Lower leg skin (tissue), 4 donors: ENCODE measurements around the gene CFB. TPM values are rescaled to one million over a fixed set of nuclear protein-coding genes. Genes with fewer than 3 reads are reported as not detected.
A peak's percentile ranks its signal among the peaks of the same experiment; 100 is the strongest.

Source experiments
- DNase-seq, 2 donors: peaks; one replicate each; pipeline ENCODE4 v3.0.0-alpha.2; 2019; ENCODE audit warnings: low spot score in 2 of 2
- H3K4me3 ChIP-seq: fragments of 200-600 bp; sonication (generic); 2 replicates; pipeline ENCODE4 v1.5.1; 2017; ENCODE audit warnings: mild to moderate bottlenecking, low read depth; ENCODE audit not compliant: poor library complexity, severe bottlenecking
- POLR2A ChIP-seq, 2 donors: fragments of 450-650 bp; IDR thresholded peaks; one replicate each; pipeline ENCODE4 v1.6.1; 2016 to 2017; ENCODE audit warnings: antibody characterized with exemption in 2 of 2, mild to moderate bottlenecking in 1 of 2, moderate library complexity in 1 of 2
- WGBS, 2 donors: methylation state at CpG; one replicate each; pipeline ENCODE4 v1.1.5; 2018; 5-methylcytosine and 5-hydroxymethylcytosine counted together
- intact Hi-C: fragments of 100-400 bp; cut with DNase I; formaldehyde crosslinking; loops from one replicate; pipeline ENCODE4 v1.15.0; 2023; ENCODE audit warnings: low total_unique reads
- total RNA-seq, 4 donors: library from RNA; depleted of rRNA; stranded (reverse); fragments of >200 nt; gene quantifications; one replicate each; pipeline ENCODE4 v1.1.0, GENCODE V29; 2016
- TF ChIP-seq, protein P1 (sequence below), 3 donors: fragments of 450-650 bp; IDR thresholded peaks; one replicate each; pipeline ENCODE4 v1.5.1; 2016; ENCODE audit warnings: antibody characterized with exemption in 3 of 3, mild to moderate bottlenecking in 3 of 3, moderate library complexity in 2 of 3

Gene CFB
- total RNA-seq = 10 to 100 TPM in 1 of 4 donors, 1 to 10 TPM in 3; 1.4 to 13.1 (median 4.5) TPM

DNA sequence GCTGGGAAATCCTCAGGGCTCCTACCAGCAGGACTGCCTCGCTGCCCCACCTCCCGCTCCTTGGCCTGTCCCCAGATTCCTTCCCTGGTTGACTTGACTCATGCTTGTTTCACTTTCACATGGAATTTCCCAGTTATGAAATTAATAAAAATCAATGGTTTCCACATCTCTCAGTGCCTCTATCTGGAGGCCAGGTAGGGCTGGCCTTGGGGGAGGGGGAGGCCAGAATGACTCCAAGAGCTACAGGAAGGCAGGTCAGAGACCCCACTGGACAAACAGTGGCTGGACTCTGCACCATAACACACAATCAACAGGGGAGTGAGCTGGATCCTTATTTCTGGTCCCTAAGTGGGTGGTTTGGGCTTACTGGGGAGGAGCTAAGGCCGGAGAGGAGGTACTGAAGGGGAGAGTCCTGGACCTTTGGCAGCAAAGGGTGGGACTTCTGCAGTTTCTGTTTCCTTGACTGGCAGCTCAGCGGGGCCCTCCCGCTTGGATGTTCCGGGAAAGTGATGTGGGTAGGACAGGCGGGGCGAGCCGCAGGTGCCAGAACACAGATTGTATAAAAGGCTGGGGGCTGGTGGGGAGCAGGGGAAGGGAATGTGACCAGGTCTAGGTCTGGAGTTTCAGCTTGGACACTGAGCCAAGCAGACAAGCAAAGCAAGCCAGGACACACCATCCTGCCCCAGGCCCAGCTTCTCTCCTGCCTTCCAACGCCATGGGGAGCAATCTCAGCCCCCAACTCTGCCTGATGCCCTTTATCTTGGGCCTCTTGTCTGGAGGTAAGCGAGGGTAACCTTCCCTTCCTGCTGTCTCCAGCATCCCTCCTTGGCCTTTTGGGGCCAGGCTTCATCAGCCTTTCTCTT lies at the start of gene CFB:
CFB (plus strand) TSS at position 589 of the 863 bp plus-strand sequence; CDS start at position 716, 127 bp downstream.
- intact Hi-C loops = no loop called here

DNA sequence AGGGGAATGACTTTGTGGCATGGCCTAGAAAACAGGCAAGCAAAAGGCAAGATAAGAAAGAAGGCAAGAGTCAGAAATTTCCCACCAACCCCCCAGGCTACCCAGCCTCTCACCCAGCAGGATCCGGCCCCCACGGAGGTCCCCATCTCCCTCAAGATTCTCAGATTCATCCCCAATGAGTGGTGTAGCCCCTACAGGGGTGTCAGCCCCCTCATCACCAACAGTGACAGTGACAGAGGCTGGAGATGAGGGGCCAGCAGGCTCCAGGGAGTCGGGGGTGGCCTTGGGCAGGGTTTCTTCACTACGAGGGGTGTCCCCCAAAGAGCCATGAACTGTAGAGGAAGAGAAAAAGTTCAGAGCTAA lies 49.4 kb upstream of the CFB start:
- no peak for TF ChIP-seq POLR2A (IDR thresholded peaks at IDR 0.05)
- TF ChIP-seq, protein P1, sequence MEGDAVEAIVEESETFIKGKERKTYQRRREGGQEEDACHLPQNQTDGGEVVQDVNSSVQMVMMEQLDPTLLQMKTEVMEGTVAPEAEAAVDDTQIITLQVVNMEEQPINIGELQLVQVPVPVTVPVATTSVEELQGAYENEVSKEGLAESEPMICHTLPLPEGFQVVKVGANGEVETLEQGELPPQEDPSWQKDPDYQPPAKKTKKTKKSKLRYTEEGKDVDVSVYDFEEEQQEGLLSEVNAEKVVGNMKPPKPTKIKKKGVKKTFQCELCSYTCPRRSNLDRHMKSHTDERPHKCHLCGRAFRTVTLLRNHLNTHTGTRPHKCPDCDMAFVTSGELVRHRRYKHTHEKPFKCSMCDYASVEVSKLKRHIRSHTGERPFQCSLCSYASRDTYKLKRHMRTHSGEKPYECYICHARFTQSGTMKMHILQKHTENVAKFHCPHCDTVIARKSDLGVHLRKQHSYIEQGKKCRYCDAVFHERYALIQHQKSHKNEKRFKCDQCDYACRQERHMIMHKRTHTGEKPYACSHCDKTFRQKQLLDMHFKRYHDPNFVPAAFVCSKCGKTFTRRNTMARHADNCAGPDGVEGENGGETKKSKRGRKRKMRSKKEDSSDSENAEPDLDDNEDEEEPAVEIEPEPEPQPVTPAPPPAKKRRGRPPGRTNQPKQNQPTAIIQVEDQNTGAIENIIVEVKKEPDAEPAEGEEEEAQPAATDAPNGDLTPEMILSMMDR (IDR thresholded peaks at IDR 0.05) = no peak
- 30 to 76% methylated on average over 3 to 4 of the region's 4 CpGs for WGBS, 2 donors
- H3K4me3 ChIP-seq = peak overlapping the region; percentile 88
- DNase-seq = no peak
- intact Hi-C loops = no loop called here

More for the DNA sequence above, at the start of gene CFB:
- 19 to 28% methylated on average over 11 of the region's 11 CpGs for WGBS, 2 donors
- no peak for TF ChIP-seq POLR2A (IDR thresholded peaks at IDR 0.05)
- TF ChIP-seq, protein P1 (IDR thresholded peaks at IDR 0.05) = no peak
- H3K4me3 ChIP-seq = no peak within 1 kb of the TSS
- peak; percentile 81 to 95 for DNase-seq

DNA sequence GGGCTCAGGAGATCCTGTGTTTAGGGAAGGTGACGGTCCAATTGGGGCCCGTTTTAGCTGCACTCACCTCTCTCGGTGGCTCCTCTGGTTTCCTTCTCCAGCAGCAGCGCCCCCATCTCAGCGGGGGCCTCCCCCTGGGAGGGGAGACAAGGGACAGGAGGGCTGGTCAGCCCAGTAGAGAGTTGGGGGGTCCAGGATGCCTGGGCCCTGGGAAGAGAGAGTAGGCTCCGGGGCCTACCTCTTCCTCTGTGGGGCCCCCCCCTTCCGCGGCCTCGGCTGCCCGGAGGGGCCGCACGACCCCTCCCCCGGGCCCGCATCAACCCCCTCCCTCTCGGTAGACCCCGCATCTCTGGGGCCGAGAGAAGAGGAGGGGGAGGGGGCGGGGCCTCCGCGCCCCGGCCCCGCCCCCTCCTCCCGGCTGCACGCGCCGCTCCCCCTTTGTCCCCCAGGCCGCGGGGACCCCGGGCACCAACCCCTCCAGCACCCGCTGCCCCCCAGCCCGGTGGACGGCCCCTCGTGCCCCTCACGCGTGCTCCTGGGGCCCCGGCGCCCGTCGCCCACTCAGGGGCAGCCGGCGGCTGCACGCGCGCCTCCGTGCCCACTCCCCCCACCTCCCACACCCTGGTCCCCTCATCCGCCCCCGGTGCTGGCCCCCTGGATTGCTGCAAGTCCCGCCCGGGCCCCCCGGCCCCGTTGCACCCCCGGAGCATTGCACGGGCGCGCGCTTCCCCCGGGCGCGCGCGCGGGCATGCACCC lies 48.9 kb upstream of the CFB start:
- TF ChIP-seq POLR2A (IDR thresholded peaks at IDR 0.05) = no peak
- TF ChIP-seq, protein P1 (IDR thresholded peaks at IDR 0.05) = no peak
- WGBS, 2 donors = 1 to 3% methylated on average over 21 to 41 of the region's 62 CpGs
- H3K4me3 ChIP-seq = peak overlapping the region; percentile 88
- intact Hi-C loops = no loop called here
- DNase-seq = no peak

DNA sequence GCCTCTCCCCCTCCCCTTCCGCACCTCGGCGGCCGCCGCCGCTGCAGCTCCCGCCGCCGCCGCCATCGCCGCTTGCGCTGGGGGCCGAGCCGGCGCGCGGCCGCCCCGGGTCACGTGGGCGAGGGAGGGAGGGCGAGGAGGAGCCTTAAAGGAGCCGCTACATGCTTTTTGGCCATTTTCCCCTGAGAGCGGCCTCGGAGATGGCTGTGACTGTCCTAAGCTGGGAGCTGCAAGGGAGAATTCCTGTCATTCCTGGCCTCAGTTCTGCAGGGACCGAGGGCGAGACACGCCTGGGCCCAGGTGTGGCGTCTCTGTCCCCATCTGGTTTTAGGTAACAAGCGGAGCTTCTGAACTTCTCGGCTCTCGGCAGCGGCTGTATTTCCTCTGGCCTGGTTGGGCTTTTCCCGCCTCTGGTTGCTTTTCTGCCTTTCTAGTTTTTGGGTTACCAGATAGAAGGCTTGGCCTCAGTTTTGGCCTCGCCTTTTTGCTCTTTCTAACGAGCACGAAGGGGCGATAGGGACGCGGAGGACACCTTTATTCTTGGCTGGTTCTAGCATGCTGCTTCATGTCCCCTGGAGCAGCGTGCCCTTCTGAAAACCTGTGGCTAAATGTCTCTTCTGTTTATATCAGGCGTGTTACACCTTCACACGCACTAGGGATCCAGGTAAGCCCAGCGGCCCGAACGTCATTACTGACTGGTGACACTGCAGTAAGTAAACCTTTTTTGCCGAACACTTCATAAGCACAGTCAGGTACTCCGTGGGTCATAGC lies 48.1 kb upstream of the CFB start, which contains the start of gene EHMT2:
EHMT2 (minus strand) TSS at position 87 of the 771 bp plus-strand sequence; CDS start at position 66, 21 bp downstream.
- DNase-seq = peak; percentile 76 to 96

DNA sequence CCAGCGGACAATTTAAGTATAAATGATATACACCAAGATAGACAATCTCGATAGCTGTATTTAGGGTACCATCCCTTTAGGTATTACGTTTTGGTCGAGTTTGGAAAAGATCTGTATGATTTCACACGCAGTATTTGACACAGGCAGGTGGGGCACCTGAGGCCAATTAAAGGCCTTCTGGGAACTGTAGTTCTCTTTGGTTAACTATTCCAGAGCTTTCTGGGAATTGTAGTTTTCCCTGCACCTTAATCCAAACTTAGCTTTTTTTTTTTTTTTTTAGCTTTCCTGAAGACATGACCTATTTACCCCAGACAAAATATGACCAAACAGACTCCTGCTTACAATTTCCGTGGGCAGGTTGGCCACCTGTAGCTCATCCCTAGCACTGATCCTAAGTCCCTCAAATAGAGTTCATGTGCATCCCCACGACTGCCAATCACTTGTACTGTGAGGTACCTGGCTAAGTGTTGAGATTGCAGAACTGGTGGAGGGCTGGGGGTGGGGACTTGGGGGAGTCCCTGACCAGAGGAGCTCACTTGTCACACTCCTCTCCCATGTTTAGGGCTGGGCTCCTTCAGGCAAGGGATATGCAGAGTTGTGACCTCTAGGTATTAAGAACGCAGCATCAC lies 47.4 kb upstream of the CFB start:
- no peak for DNase-seq
- TF ChIP-seq, protein P1 (IDR thresholded peaks at IDR 0.05) = no peak

More for the DNA sequence above, 48.1 kb upstream of the CFB start, which contains the start of gene EHMT2:
- 0 to 1% methylated on average over 43 to 49 of the region's 49 CpGs for WGBS, 2 donors
- no peak for TF ChIP-seq POLR2A (IDR thresholded peaks at IDR 0.05)
- H3K4me3 ChIP-seq = peak within 1 kb of the TSS; percentile 88
- intact Hi-C loops = no loop called here

More for the DNA sequence above, 47.4 kb upstream of the CFB start:
- H3K4me3 ChIP-seq = peak overlapping the region; percentile 88
- intact Hi-C loops = no loop called here
- WGBS, 2 donors = 14 to 19% methylated on average over 8 of the region's 8 CpGs
